Activated T-cell treated with anti-CD3 and anti-CD28 coated beads for 24 hours (primary cell): ENCODE data around the gene SERINC4.
"Not testable (repeated sequence)": the region's sequence is repeated elsewhere in the genome, so short reads cannot be mapped to it uniquely, and the experiment has no call there.

ENCODE experiments used
- DNase-seq: peaks from one replicate; pipeline ENCODE4 v3.0.0-alpha.2; 2020; ENCODE audit warnings: low read depth

SERINC4 gene

DNA sequence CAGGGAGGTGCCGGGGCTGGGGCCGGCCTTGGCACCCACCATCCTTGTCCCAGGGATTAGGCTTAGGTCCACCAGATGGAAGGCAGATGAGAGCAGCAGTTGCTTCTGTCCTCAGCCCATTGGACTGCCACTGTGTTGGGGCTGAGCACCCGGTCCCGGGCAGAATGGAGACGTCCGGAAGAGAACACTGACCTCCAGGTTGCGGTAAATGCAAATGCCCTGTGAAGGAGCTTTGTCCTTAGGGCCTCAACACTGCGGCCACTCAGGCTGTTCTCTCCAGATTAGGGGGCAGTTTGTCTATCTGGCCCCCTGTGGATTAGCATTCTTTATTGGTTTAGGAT is at the start of gene SERINC4:
SERINC4 (minus strand) TSS at position 276 of the 341 bp plus-strand sequence; CDS start at position 42, 234 bp downstream.
- no peak for DNase-seq

DNA sequence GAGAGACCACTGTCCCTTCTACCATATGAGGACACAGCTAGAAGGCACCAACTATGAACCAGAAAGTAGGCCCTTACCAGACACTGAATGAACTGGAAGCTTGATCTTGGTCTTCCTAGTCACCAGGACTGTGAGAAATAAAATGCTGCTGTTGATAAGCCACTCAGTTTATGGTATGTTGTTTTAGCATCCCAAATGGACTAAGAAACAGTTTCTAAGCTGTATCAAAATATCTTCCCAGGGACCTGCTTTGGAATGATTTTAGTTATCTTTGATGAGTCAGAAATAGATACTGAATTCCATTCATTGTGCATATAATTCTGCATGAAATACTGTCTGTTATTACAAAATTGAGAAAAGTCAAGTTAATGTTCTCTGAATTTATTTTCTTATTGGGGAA is 45.4 kb upstream of the SERINC4 start:
- no peak for DNase-seq

DNA sequence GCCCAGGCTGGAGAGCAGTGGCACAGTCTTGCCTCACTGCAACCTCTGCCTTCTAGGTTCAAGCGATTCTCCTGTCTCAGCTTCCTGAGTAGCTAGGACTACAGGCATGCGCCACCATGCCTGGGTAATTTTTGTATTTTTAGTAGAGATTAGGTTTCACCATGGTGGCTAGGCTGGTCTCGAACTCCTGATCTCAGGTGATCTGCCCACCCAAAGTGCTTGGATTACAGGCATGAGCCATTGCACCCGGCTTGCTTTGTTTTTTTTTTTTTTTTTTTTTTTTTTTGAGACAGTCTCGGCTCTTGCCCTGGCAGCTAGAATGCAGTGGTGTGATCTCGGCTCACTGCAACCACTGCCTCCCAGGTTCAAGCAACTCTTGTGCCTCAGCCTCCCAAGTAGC is 32.5 kb upstream of the SERINC4 start:
- DNase-seq, result not testable (repeated sequence)

- not testable (repeated sequence) for DNase-seq
Observed at GRCh38 chr15:43831519-43832052, 31.6 kb upstream of the SERINC4 start.

DNA sequence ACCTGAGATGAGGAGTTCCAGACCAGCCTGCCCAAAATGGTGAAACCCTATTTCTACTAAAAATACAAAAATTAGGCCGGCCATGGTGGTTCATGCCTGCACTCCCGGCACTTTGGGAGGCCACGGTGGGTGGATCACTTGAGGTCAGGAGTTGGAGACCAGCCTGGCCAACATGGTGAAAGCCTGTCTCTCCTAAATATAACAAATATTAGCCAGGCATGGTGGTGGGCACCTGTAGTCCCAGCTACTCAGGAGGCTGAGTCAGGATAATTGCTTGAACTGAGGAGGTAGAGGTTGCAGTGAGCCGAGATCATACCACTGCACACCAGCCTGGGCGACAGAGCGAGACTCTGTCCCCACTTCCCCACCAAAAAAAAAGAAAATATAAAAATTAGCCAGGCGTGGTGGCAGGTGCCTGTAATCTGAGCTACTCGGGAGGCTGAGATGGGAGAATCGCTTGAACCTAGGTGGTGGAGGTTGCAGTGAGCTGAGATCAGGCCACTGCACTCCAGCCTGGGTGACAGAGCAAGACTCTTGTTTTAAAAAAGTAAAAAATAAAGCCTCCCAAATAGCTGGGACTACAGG is 30.8 kb upstream of the SERINC4 start:
- not testable (repeated sequence) for DNase-seq

GRCh38 chr15:43829951-43830540 is 30.0 kb upstream of the SERINC4 start:
- DNase-seq, result not testable (repeated sequence)

DNA sequence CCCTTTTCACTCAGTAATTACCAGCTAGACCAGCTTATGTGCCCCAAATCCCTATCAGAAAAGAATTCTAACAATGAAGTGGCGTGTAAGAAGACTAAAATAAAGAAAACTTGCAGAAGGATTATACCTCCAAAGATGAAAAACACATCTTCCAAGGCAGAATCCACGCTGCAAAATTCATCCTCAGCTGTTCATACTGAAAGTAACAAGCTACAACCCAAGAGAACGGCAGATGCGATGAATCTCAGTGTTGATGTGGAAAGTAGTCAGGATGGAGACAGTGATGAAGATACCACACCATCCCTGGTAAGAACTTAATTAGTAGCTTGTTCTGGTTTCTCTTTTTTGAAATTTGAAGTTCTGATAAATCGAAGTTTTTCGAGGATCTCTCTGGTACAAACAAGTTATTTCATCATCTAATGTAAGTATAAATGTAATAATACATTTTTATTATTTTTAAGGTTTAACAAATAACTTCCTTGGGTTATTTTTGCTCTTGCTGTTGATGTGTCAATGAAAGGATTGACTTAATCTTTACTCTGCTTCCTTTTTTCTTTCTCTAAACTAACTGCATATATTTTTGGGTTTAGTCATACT is 28.1 kb upstream of the SERINC4 start:
- peak; percentile 26 for DNase-seq

DNA sequence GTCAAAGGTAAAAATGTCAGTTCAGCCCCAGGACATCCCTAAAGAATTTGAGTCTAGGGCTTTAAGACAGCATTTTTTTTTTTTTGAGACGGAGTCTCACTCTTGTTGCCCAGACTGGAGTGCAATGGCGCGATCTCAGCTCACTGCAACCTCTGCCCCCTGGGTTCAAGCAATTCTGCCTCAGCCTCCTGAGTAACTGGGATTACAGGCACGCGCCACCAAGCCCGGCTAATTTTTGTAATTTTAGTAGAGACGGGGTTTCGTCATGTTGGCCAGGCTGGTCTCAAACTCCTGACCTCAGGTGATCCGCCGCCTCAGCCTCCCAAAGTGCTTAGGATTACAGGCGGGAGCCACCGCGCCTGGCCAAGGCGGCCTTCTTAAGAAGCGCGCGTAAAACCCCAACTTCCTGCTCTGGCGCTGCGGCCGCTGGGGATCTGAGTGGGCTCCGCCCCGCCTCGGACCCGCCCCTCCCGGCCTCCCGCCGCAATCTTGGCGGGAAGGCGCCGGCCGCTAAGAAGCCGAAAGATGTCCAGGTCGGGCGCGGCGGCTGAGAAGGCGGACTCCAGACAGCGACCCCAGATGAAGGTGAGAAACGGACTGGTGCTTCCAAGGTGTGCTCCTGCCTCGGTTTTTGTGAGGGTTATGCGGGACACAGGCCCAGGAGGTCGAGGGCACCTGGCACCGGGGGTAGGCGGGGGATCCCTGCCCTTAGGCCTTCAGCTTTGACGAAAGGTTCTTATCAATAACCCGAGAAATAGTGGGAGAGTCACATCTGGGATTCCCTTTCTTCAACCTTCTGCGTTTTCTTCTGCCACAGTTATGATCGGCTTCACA is 26.7 kb upstream of the SERINC4 start, which contains the start of gene WDR76:
WDR76 (plus strand) TSS at position 495 of the 834 bp plus-strand sequence; CDS start at position 526, 31 bp downstream.
- DNase-seq, result peak; percentile 75

DNA sequence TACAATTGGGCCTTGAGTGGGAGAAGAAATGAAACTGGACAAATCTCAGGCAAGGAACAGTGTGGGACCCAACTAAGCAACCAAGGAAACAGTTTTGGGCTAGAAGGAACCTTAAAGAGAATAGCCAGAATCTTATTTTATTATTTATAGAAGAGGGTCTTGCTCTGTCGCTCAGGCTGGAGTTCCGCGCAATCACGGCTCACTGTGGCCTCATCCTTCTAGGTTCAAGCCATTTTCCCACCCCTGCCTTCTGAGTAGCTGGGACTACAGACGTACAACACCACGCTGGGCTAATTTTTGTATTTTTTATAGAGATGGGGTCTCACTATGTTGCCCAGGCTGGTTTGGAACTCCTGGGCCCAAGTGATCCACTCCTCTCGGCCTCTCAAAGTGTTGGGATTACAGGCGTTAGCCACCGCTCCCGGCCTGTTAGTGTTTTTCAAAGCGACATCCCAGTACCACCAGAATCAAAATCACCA is 26.0 kb upstream of the SERINC4 start:
- DNase-seq, result no peak

DNA sequence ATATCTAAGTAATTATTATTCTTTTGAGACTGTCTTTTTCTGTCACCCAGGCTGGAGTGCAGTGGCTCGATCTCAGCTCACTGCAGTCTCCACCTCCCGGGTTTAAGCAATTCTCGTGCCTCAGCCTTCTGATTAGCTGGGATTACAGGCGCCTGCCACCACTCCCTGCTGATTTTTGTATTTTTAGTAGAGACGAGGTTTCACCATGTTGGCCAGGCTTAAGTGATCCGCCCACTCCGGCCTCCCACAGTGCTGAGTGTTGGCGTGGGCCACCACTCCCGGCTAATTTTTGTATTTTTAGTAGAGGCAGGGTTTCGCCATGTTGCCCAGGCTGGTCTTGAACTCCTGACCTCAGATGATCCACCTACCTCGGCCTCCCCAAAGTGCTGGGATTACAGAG is 25.3 kb upstream of the SERINC4 start:
- DNase-seq, result not testable (repeated sequence)

GRCh38 chr15:43824302-43825246 is 24.6 kb upstream of the SERINC4 start, which contains the start of gene MFAP1:
TSS of gene MFAP1 (minus strand) at chr15:43824690. CDS start at chr15:43824569, 121 bp downstream.
- DNase-seq, result peak; percentile 88

- no peak for DNase-seq
Observed at GRCh38 chr15:43821505-43821904, 21.5 kb upstream of the SERINC4 start.

- not testable (repeated sequence) for DNase-seq
Observed at GRCh38 chr15:43815064-43815463, 15.0 kb upstream of the SERINC4 start.

DNA sequence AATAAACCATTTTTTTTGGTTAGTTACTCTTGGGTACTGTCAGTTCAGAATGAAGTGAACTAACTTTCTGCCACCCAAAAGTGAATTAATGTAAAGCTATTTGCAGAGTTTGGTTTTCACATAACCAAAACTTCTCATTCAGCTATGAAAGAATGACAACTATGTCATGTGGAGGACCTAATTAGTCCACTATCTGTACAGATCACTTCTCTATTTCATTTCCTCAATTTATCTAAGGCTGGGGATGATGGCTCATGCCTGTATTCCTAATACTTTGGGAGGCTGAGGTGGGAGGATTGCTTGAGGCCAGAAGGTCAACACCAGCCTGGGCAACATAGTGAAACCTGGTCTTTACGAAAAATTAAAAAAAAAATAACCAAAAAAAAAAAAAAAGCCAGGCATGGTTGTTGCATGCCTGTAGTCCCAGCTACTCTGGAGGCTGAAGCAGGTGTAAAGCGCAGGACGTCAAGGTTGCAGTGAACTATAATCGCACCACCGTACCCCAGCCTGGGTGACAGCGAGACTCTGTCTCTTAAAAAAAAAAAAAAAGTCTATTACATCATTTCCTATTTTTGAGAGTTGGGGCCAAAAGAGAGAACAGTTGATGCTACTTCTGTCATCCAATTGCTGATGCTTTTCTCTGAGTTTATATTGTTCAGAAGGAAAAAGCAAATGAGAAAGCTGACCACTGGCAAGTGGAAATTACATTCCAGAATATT is 9.1 kb upstream of the SERINC4 start:
- no peak for DNase-seq

DNA sequence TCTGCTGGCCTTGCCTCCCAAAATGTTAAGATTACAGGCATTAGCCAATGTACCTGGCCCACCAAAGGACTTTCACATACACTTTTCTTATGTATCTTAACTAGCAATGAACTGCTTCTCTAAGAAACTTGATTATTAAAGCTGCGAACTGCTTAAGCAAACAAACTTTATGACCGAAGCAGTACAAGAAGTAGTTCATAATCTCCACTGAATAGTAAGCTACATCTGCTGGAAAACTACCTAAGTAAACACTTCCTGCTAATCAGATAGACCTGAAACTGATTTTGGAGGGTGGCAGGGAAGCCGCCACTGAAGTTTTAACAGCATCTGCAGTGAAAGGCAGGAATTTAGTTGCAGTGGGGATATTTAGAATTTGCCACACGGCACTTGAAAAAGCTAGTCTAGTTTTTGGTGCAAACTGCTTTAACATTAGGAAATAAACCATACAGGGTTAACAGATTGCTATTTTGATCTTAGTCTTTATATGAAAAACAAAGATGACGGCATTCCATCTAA is 8.5 kb upstream of the SERINC4 start:
- DNase-seq, result no peak

DNA sequence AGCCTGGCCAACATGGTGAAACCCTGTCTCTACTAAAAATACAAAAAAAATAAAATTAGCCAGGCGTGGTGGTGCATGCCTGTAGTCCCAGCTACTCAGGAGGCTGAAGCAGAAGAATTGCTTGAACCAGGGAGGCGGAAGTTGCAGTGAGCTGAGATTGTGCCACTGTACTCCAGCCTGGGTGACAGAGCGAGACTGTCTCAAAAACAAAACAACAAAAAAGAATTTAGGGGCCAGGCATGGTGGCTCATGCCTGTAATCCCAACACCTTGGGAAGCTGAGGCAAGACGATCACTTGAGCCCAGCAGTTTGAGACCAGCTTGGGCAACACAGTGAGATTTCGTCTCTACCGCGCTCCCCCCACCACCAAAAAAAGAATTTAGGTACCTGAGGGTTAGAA is 2.7 kb upstream of the SERINC4 start:
- not testable (repeated sequence) for DNase-seq

DNA sequence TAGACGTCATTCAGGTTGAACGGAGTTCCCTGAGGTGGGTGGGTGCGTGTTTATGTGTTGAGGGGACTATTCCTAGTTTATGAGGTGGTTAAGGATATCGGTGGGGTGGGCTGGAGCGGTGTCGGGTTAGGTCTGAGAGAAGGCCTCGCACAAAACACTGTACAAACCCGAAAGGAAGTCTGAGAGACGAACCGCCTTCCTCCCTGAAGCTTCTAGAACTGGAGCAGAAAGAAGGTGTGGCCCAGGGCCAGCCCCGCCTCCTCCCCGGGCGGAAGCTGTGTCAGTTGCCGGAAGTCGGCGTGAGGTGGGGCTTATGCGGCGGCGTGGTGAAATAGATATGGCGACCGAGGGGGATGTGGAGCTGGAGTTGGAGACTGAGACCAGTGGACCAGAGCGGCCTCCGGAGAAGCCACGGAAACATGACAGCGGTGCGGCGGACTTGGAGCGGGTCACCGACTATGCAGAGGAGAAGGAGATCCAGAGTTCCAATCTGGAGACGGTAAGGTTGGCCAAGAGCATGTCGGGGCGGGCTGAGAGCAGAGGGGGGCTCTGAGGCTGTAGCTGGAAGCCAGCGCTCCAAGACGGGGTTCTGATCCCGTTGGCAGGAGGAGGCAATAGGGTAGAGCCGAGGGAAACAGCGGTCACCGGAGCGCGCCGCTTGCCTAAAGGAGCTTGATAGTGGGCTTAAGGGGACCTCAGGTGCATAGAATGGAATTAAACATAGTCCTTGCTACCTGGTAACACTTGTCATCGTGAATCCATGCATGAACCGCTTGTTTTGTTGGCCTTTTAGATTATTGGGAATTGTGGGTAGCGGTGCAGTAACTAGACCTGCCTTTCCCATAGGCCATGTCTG is 494 bp upstream of the SERINC4 start, which contains the start of gene HYPK:
HYPK (plus strand) TSS at position 314 of the 856 bp plus-strand sequence; CDS start at position 338, 24 bp downstream.
- DNase-seq, result peak; percentile 87

GRCh38 chr15:43799209-43799944 is 643 bp downstream of the SERINC4 start:
- DNase-seq, result no peak
